ENCODE results near the gene ZNF853. TPM values are rescaled to one million over a fixed set of nuclear protein-coding genes. Genes with fewer than 3 reads are reported as not detected.

The ZNF853 gene
- total and polyA plus RNA-seq, 8 donors = 1.6 to 30.9 (median 5.6) TPM

- no peak for DNase-seq
- no peak for TF ChIP-seq POLR2A (IDR thresholded peaks at IDR 0.05)
- no peak for TF ChIP-seq EP300 (IDR thresholded peaks at IDR 0.05)
- TF ChIP-seq POLR2AphosphoS5 (IDR thresholded peaks at IDR 0.05) = no peak
- no peak for TF ChIP-seq CTCF (IDR thresholded peaks at IDR 0.05)
- Histone ChIP-seq H3K27ac (no peak overlapping the region), H3K4me1 (peaks cover 0 to 10% (median under 1%) of the 10 kb centered on the region in 4 donors), H3K9me3 (peaks cover 0 to 15% (median 7%) of the 10 kb centered on the region in 4 donors), H3K36me3 (peaks cover 48 to 71% (median 67%) of the 10 kb centered on the region in 4 donors), H3K27me3 (no peaks in the 10 kb centered on the region), H3K4me3 (no peak overlapping the region)
- 93 to 98% (median 96%) methylated on average over 54 to 94 of the region's 94 CpGs for WGBS, 5 donors
- intact Hi-C loops (cut with DNase I; ENCODE audit: low total_unique reads) = no loop called here
Measured at GRCh38 chr7:6654113-6654841, 38.9 kb downstream of the ZNF853 start.

GRCh38 chr7:6654842-6655610 is 39.6 kb downstream of the ZNF853 start:
- no peak for DNase-seq
- intact Hi-C loops (cut with DNase I; ENCODE audit: low total_unique reads) = no loop called here
- 92 to 96% (median 96%) methylated on average over 40 to 48 of the region's 48 CpGs for WGBS, 5 donors
- peaks cover 0 to 15% (median 7%) of the 10 kb centered on the region in 4 donors for H3K9me3 ChIP-seq
- H3K4me3 ChIP-seq = no peak overlapping the region
- H3K36me3 ChIP-seq = peaks cover 40 to 63% (median 60%) of the 10 kb centered on the region in 4 donors
- H3K27ac ChIP-seq = no peak overlapping the region
- peaks cover 0 to 12% (median 1%) of the 10 kb centered on the region in 4 donors for H3K4me1 ChIP-seq
- H3K27me3 ChIP-seq = no peaks in the 10 kb centered on the region
- TF ChIP-seq POLR2AphosphoS5 (IDR thresholded peaks at IDR 0.05) = no peak

- H3K4me3 ChIP-seq = no peak overlapping the region
- H3K36me3 ChIP-seq = peaks cover 36 to 56% (median 52%) of the 10 kb centered on the region in 4 donors
- intact Hi-C loops (cut with DNase I; ENCODE audit: low total_unique reads) = no loop called here
- TF ChIP-seq CTCF (IDR thresholded peaks at IDR 0.05) (no peak), POLR2A (IDR thresholded peaks at IDR 0.05) (no peak), EP300 (IDR thresholded peaks at IDR 0.05) (no peak), POLR2AphosphoS5 (IDR thresholded peaks at IDR 0.05) (no peak)
- peaks cover 0 to 12% (median 1%) of the 10 kb centered on the region in 4 donors for H3K4me1 ChIP-seq
- H3K27ac ChIP-seq = no peak overlapping the region
- no peaks in the 10 kb centered on the region for H3K27me3 ChIP-seq
- 95 to 97% (median 96%) methylated on average over 12 to 17 of the region's 17 CpGs for WGBS, 5 donors
- peak in 1 of 2 donors; percentile 16 for DNase-seq
- peaks cover 0 to 15% (median 7%) of the 10 kb centered on the region in 4 donors for H3K9me3 ChIP-seq
Measured at GRCh38 chr7:6655636-6656385, 40.4 kb downstream of the ZNF853 start.

- Histone ChIP-seq H3K4me1 (peaks cover 0 to 12% (median 1%) of the 10 kb centered on the region in 4 donors), H3K9me3 (peaks cover 0 to 14% (median 7%) of the 10 kb centered on the region in 4 donors), H3K27me3 (no peaks in the 10 kb centered on the region), H3K4me3 (no peak overlapping the region), H3K36me3 (peaks cover 32 to 50% (median 46%) of the 10 kb centered on the region in 4 donors), H3K27ac (no peak overlapping the region)
- WGBS, 5 donors = 95 to 97% (median 96%) methylated on average over 9 of the region's 9 CpGs
- DNase-seq = no peak
- intact Hi-C loops (cut with DNase I; ENCODE audit: low total_unique reads) = no loop called here
- no peak for TF ChIP-seq POLR2AphosphoS5 (IDR thresholded peaks at IDR 0.05)
- no peak for TF ChIP-seq CTCF (IDR thresholded peaks at IDR 0.05)
- TF ChIP-seq EP300 (IDR thresholded peaks at IDR 0.05) = no peak
- TF ChIP-seq POLR2A (IDR thresholded peaks at IDR 0.05) = no peak
Measured at GRCh38 chr7:6656413-6656812, 41.0 kb downstream of the ZNF853 start.

Measured in stomach (tissue), 9 donors.